GM23248 (cell line): ENCODE data around the gene SMIM14. TPM values are rescaled to one million over a fixed set of nuclear protein-coding genes. Genes with fewer than 3 reads are reported as not detected.
A peak's percentile ranks its signal among the peaks of the same experiment; 100 is the strongest.

Experiments
- DNase-seq: peaks from one replicate; pipeline ENCODE4 v3.0.0-alpha.2; 2015
- H2AFZ ChIP-seq: fragments of 200-600 bp; sonication (generic); 2 replicates; pipeline ENCODE4 v1.6.1; 2016; ENCODE audit warnings: antibody characterized with exemption
- H3F3A ChIP-seq: fragments of 200-600 bp; sonication (generic); 2 replicates; pipeline ENCODE4 v1.6.1; 2016; ENCODE audit warnings: mild to moderate bottlenecking, antibody characterized with exemption, mixed run types; ENCODE audit not compliant: insufficient read depth
- H3K27ac ChIP-seq: fragments of 200-600 bp; sonication (generic); 2 replicates; pipeline ENCODE4 v1.5.1; 2016; ENCODE audit warnings: mild to moderate bottlenecking
- H3K27me3 ChIP-seq: fragments of 200-600 bp; sonication (generic); replicated peaks from 2 replicates; pipeline ENCODE4 v1.6.1; 2016; ENCODE audit warnings: mild to moderate bottlenecking; ENCODE audit not compliant: insufficient read depth
- H3K36me3 ChIP-seq: fragments of 200-600 bp; sonication (generic); 2 replicates; pipeline ENCODE4 v1.6.1; 2016; ENCODE audit warnings: low read depth, mild to moderate bottlenecking
- H3K4me1 ChIP-seq: fragments of 200-600 bp; sonication (generic); 2 replicates; pipeline ENCODE4 v1.6.1; 2016; ENCODE audit warnings: mild to moderate bottlenecking; ENCODE audit not compliant: insufficient read depth
- H3K4me2 ChIP-seq: fragments of 200-600 bp; sonication (generic); one replicate; pipeline ENCODE4 v1.6.1; 2016; ENCODE audit warnings: mild to moderate bottlenecking; ENCODE audit not compliant: unreplicated experiment
- H3K4me3 ChIP-seq: fragments of 200-600 bp; sonication (generic); 2 replicates; pipeline ENCODE4 v1.5.1; 2016; ENCODE audit warnings: mild to moderate bottlenecking
- H3K79me2 ChIP-seq: fragments of 200-600 bp; sonication (generic); 2 replicates; pipeline ENCODE4 v1.6.1; 2016; ENCODE audit warnings: mild to moderate bottlenecking; ENCODE audit not compliant: insufficient read depth
- H3K9ac ChIP-seq: fragments of 200-600 bp; sonication (generic); 2 replicates; pipeline ENCODE4 v1.6.1; 2016; ENCODE audit warnings: mild to moderate bottlenecking
- H3K9me2 ChIP-seq: fragments of 200-600 bp; sonication (generic); 2 replicates; pipeline ENCODE4 v1.6.1; 2016; ENCODE audit warnings: mixed run types, mild to moderate bottlenecking, moderate library complexity; ENCODE audit not compliant: insufficient read depth
- H3K9me3 ChIP-seq: fragments of 200-600 bp; sonication (generic); one replicate; pipeline ENCODE4 v1.6.1; 2017; ENCODE audit warnings: low read depth
- H4K20me1 ChIP-seq: fragments of 200-600 bp; sonication (generic); 2 replicates; pipeline ENCODE4 v1.6.0; 2016; ENCODE audit not compliant: insufficient read depth
- EZH2 ChIP-seq: fragments of 200-600 bp; sonication (generic); IDR thresholded peaks from 2 replicates; pipeline ENCODE4 v1.6.1; 2018; ENCODE audit warnings: antibody characterized with exemption, mild to moderate bottlenecking; ENCODE audit not compliant: insufficient read depth, poor library complexity, severe bottlenecking
- EZH2phosphoT487 ChIP-seq: fragments of 200-600 bp; sonication (generic); IDR thresholded peaks from 2 replicates; pipeline ENCODE4 v1.6.1; 2018; ENCODE audit warnings: antibody characterized with exemption, moderate library complexity, mild to moderate bottlenecking, low read depth; ENCODE audit not compliant: insufficient read depth
- WGBS, 2 experiments: methylation state at CpG; one replicate each; pipeline ENCODE4 v1.1.6; 2015 to 2017; ENCODE audit warnings: low lambda C conversion rate in 2 of 2, low coverage in 1 of 2; ENCODE audit errors: missing lambda C conversion rate in 2 of 2; 5-methylcytosine and 5-hydroxymethylcytosine counted together
- in situ Hi-C: fragments of 300-500 bp; cut with MboI; formaldehyde crosslinking; loops from 2 replicates; pipeline ENCODE4 v1.15.0; 2020
- polyA plus RNA-seq: library from polyadenylated mRNA; unstranded; fragments of >200 nt; fragmentation: Nextera tagmentation; extraction: Ambion mirVana; gene quantifications from 2 replicates; pipeline ENCODE4 v1.2.1, GENCODE V29; 2016
- total RNA-seq: library from RNA; depleted of rRNA; stranded (reverse); fragments of >200 nt; shearing (Covaris generic); gene quantifications from 2 replicates; pipeline ENCODE4 v1.2.3, GENCODE V29; 2014

The SMIM14 gene
- total and polyA plus RNA-seq, 2 experiments from 2014 or later: 54.5 to 147 TPM

DNA sequence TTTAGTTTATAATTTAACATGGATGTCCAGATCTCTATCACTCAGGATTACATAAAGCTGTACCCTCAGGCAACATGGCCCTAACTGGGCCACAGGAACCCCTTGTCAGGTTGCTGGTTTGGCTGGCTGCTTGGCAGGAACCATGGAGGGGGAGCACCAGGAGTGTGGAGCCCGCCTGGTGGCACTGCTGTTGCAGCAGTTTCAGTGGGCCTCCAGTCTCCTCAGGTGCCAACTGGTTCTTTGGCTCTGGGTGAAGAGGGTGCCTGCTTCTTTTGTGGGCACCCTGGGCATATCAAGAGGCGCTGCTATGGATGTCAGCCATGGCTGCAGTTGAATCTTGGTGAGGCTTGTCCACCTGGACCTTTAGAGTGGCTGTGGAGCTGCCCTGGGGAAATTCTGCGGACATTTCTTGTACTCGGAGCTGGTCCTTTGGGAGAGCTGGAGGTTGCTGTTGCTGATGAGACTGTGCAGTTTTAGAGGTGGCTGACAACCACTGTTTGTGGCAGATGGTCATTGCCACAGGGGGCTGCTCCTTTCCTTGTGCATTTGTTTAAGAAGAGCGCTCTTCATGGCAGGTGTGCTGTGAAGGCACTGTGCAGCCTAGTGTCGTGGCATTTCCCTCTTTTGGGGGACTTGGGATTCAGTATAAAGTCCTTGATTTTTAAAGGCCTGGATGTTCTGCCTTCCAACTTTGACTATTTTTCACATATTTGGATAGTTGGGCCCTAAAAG, 10.3 kb upstream of the SMIM14 start:
- Histone ChIP-seq H3K9ac (no peak overlapping the region), H3K27me3 (no peaks in the 10 kb centered on the region), H3K79me2 (no peaks in the 10 kb centered on the region), H3K4me3 (no peak overlapping the region), H3K9me3 (no peaks in the 10 kb centered on the region), H2AFZ (no peak overlapping the region), H3K27ac (no peak overlapping the region), H3K4me2 (no peak overlapping the region), H3K9me2 (no peaks in the 10 kb centered on the region), H3K4me1 (no peaks in the 10 kb centered on the region), H4K20me1 (no peaks in the 10 kb centered on the region), H3F3A (no peaks in the 10 kb centered on the region), H3K36me3 (no peaks in the 10 kb centered on the region)
- DNase-seq: no peak
- in situ Hi-C loops: no loop called here
- WGBS, 2 experiments: 90 to 93% methylated on average over 6 of the region's 6 CpGs
- TF ChIP-seq EZH2phosphoT487: no peak
- no peak for TF ChIP-seq EZH2

GRCh38 chr4:39648213-39648612, 9.5 kb upstream of the SMIM14 start:
- in situ Hi-C loops: no loop called here
- Histone ChIP-seq H2AFZ (no peak overlapping the region), H3F3A (no peaks in the 10 kb centered on the region), H3K9ac (no peak overlapping the region), H3K79me2 (no peaks in the 10 kb centered on the region), H3K4me1 (no peaks in the 10 kb centered on the region), H4K20me1 (no peaks in the 10 kb centered on the region), H3K9me3 (no peaks in the 10 kb centered on the region), H3K9me2 (no peaks in the 10 kb centered on the region), H3K27me3 (no peaks in the 10 kb centered on the region), H3K36me3 (no peaks in the 10 kb centered on the region), H3K4me2 (no peak overlapping the region), H3K27ac (no peak overlapping the region), H3K4me3 (no peak overlapping the region)
- TF ChIP-seq EZH2phosphoT487: no peak
- no peak for TF ChIP-seq EZH2
- DNase-seq: no peak
- 84 to 88% methylated on average over 3 of the region's 3 CpGs for WGBS, 2 experiments

DNA sequence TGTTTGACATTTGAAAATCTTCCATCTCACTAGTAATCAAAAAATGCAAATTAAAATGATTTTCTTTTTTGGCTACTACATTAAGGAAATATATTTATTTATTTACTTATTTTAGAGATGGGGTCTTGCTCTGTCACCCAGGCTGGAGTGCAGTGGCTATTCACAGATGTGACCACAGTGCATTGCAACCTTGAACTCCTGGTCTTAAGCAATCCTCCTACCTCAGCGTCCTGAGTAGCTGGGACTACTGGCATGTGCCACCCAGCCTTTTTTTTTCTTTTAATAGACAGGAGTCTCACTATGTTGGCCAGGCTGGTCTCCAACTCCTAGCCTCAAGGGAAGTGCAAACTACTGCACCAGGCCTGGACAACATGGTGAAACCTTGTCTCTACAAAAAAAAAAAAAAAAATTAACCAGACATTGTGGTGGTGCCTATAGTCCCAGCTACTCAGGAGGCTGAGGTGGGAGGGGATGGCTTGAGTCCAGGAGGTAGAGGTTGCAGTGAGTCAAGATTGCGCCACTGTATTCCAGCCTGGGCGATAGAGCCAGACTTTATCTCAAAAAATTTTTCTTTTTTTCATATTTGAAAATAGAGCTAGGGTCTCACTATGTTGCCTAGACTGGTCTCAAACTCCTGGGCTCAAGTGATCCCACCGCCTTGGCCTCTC, 4.4 kb upstream of the SMIM14 start:
- H3K27me3 ChIP-seq: no peaks in the 10 kb centered on the region
- H2AFZ ChIP-seq: no peak overlapping the region
- no peak overlapping the region for H3K27ac ChIP-seq
- TF ChIP-seq EZH2phosphoT487 (no peak), EZH2 (no peak)
- H3F3A ChIP-seq: peaks cover 17% of the 10 kb centered on the region
- H4K20me1 ChIP-seq: no peaks in the 10 kb centered on the region
- H3K36me3 ChIP-seq: no peaks in the 10 kb centered on the region
- H3K9ac ChIP-seq: no peak overlapping the region
- H3K79me2 ChIP-seq: peaks cover 7% of the 10 kb centered on the region
- H3K9me3 ChIP-seq: no peaks in the 10 kb centered on the region
- H3K4me1 ChIP-seq: peaks cover 11% of the 10 kb centered on the region
- H3K4me2 ChIP-seq: no peak overlapping the region
- DNase-seq: peak; percentile 49
- WGBS, 2 experiments: 77 to 82% methylated on average over 4 of the region's 4 CpGs
- in situ Hi-C loops: no loop called here
- H3K9me2 ChIP-seq: no peaks in the 10 kb centered on the region
- no peak overlapping the region for H3K4me3 ChIP-seq

DNA sequence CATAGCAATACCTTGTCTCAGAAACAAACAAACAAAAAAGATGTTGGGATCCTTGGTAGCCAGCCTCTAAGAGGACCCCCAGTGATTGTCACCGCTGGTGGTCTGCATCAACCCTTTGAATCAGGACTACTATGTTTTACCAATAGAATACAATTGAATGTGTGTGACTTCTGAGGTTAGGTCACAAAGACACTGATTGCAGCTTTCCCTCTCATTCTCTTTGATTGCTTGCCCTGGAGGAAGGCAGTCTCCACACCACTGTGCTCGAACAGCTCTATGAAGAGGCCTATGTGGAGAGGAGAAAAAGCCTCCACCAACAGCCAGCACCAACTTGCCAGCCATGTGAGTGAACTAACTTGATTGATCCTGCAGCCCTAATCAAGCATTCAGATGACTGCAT, 2.8 kb upstream of the SMIM14 start:
- 95 to 100% methylated on average over 2 of the region's 2 CpGs for WGBS, 2 experiments
- in situ Hi-C loops: no loop called here
- H3K9me2 ChIP-seq: no peaks in the 10 kb centered on the region

More for the DNA sequence above, 2.8 kb upstream of the SMIM14 start:
- Histone ChIP-seq H3K9me3 (no peaks in the 10 kb centered on the region), H3K4me3 (no peak overlapping the region), H3F3A (peaks cover 27% of the 10 kb centered on the region), H3K4me1 (peaks cover 11% of the 10 kb centered on the region), H4K20me1 (no peaks in the 10 kb centered on the region), H3K9ac (no peak overlapping the region), H3K36me3 (no peaks in the 10 kb centered on the region), H3K4me2 (no peak overlapping the region), H3K27ac (no peak overlapping the region), H3K27me3 (no peaks in the 10 kb centered on the region), H2AFZ (no peak overlapping the region), H3K79me2 (peaks cover 22% of the 10 kb centered on the region)
- TF ChIP-seq EZH2: no peak
- no peak for TF ChIP-seq EZH2phosphoT487
- DNase-seq: no peak
